ENCODE results near the gene RBBP6.

GRCh38 chr16:24511174-24511573 lies 28.2 kb upstream of the RBBP6 start:
- TF ChIP-seq CTCF (IDR thresholded peaks at IDR 0.05) (no peak), POLR2A (IDR thresholded peaks at IDR 0.05) (no peak)
